HS-27A (cell line): ENCODE data around the gene DCAF7.

Experiments
- DNase-seq: peaks from one replicate; pipeline ENCODE4 v3.0.0-alpha.2; 2012; ENCODE audit warnings: low read depth, missing footprints

The DCAF7 gene

DNA sequence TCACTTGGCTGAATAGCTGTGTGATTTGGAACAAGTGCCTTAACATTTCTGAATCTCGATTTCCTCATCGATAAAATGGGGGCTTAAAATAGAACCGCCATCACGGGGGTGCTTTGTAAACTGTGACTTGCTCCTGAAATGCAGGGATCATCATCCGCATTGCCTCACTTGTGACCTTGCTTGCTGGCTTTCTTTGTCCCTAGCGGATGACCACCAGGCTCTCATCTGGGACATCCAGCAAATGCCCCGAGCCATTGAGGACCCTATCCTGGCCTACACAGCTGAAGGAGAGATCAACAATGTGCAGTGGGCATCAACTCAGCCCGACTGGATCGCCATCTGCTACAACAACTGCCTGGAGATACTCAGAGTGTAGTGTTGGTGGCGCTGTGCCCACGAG lies 38.5 kb downstream of the DCAF7 start:
- no peak for DNase-seq

DNA sequence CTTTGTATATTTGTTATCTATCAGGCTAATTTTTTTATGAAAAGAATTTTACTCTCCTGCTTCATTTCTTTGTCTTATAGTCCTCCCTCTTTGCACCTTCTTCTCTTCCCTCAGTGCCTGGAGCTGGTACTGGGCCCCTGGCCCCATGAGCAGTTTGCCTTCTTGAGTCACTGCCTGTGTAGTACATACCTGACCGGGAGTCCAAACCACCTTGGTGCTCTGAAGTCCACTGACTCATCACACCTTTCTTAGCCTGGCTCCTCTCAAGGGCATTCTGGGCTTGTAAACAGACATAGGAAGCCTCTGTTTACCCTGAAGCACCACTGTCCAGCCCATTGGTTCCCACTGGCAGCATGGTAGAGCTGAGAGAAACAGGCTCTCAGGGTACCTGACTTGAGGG lies 39.4 kb downstream of the DCAF7 start:
- no peak for DNase-seq

DNA sequence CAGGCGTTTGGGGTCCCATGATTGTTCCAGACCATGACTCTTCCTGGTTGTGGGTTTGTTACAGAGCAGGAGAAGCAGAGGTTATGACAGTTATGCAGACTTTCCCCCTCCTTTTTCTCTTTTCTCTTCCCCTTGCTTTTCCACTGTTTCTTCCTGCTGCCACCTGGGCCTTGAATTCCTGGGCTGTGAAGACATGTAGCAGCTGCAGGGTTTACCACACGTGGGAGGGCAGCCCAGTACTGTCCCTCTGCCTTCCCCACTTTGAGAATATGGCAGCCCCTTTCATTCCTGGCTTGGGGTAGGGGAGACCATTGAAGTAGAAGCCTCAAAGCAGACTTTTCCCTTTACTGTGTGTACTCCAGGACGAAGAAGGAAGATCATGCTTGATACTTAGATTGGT lies 42.5 kb downstream of the DCAF7 start:
- no peak for DNase-seq

DNA sequence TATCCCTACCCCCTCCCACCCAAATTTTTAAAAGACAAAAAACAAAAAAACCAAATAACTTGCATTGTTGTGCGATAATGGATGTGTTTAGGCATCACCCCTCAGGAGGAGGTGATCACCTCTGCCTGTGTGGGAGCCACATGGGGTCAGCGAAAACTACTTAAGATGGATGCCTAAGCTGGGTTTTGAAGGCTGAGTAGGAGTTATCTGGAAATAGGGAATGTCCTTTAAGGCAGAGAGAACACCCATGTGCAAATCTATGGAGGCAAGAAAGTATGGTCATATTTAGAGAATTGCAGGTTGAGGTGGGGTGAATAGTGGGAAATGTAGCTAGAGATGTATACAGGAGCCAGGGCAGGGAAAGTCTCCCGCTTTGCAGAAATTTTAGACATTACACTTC lies 44.9 kb downstream of the DCAF7 start:
- DNase-seq = no peak

DNA sequence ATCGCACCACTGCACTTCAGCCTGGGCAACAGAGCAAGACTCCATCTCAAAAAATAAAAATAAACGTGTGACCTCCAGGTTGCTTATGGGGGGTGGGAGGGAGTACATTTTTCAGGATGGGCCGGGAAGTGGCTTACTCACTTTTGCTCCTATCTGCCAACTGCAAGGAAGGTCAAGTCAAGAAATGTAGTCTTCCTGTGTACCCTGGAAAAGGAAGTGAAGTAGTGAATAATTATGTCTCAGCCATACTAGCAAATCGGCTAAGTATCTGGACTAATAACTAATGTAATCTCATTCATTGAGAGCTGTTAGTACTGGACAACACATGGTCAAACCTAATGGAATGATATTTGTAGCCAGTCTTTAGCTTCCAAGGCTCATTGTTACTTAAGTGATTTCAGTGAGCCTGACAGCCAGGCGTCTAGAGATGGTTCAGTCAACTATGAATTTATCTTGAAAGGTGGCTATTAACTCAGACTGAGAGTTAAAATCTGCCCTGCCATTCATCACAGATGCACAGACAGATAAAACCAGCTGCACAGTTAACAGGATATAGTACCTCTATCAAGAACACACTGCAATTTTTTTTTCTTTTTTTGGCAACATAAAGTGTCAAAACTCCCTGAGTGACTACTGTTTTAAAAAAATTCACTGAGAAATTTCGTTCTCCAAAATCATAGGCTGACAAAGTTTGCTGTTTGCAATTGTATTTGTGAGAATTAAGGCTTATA lies 46.7 kb downstream of the DCAF7 start:
- DNase-seq = no peak

DNA sequence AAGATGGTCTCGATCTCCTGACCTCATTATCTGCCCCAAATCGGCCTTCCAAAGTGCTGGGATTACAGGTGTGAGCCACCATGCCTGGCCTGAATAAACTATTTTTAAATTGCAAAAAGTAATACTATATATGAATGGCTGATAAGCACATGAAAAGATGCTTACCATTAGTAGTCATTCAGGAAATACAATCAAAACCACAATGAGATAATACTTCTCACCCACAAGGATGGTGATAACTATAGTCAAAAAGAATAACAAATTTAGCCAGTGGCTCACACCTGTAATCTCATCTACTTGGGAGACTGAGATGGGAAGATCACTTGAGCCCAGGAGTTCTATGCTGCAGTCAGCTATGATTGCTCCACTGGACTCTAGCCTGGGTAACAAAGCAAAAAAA lies 48.0 kb downstream of the DCAF7 start:
- DNase-seq = no peak

DNA sequence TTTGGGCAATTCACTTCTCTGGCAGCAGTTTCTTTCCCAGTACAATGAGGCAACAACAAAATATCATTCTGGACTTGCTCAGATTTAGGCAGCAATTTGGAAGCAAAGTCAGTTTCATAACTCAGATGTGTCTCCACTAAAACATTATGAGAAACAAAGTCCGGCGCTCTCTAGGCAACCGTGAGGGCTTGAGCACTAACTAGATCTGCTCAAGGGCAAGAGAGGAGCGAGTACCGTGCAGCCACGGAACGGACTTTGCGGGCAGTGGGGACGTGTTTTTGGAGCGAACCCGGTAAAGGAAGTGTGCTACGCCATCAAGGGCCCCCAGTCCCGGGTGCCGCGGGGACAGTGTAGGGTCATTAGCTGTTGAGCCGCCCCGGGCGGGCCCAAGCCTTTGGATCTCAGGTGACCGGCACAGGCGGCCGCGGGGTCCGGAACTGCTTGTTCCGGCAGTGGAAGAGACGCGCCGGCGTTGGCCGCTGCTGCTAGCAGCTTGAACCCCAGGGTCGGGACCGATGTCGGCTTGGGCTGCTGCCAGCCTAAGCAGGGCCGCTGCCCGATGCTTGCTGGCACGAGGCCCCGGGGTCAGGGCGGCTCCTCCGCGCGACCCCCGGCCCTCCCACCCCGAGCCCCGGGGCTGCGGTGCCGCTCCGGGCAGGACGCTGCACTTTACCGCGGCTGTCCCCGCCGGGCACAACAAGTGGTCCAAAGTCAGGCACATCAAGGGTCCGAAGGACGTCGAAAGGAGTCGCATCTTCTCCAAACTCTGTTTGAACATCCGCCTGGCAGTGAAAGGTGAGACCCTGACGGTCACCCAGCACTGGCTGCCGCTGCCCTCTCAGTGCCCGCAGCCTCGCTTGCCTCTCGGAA lies 50.5 kb downstream of the DCAF7 start, which contains the start of gene TACO1:
TSS of gene TACO1 (plus strand) at position 327 of the 870 bp plus-strand sequence. CDS start at position 516, 189 bp downstream.
- DNase-seq = peak; percentile 43

DNA sequence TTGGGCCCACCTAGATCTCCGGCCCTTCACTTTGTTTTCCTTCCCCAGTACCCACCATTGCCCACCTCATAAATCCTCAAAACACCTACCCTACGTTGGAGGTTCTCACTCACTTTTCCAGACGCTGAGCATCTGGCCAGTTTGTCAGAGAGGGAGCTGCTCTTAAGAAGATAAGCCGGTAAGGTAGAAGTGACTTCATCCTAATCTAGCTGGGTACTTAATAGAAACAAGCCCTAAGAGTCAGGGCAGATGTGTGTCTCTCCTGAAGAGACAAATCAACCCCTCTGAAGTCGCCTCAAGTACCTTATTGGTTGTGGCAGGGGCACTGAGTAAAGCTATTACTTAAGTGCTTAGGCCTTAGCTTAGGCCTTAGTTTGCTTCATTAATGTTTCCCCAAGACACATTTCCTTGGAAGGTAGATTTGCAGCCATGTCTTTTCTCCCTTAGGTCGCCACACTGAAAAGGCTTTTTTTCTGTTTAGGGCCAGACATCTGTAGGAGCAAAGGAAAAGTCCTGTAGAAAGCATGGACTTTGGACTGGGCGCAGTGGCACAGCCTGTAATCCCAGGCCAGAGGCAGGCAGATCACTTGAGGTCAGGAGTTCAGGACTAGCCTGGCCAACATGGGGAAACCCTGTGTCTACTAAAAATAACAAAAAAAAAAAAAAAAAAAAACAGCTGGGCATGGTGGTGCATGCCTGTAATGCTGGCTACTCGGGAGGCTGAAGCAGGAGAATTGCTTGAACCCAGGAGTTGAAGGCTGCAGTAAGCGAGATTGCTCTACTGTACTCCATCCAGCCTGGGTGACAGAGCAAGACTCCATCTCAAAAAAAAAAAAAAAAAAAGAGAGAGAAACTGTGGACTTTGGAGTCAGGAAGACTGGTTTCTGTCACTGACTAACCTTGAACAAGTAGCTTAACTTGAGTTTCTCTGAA lies 51.4 kb downstream of the DCAF7 start:
- no peak for DNase-seq

DNA sequence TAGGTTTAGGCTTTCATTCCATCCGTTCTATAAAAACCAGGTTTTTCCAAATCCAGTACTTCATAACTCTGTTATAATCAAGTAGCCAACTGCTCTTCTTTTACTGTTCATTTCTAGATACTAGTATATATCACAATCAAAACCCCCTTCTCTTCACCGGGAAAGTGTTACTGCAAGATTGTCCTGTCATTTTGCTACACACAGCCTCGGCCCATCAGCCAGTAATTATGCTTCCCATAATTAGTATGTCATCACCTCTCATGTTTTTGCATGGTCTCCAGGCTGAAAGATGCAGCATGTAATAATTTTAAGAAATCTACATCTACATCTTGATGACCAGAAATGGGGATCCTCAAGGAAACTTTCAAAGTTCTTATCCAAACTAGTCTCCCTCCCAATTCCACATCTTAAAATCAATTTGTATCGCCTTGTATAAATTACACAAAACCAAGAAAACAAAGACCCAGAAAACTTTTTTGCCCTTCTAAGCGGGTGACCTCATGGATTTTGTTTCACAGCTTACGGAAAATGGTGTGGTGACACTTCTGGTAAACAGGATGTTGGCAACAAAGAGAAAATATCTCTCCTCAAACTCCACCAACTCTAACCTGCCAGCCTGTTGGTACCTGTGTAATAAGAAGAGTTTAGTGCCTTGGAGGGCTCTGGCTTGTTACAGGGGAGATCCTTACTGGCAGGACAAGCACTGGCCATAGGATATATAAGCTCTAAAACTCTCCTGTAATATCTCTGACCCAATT lies 59.7 kb downstream of the DCAF7 start:
- DNase-seq = no peak

DNA sequence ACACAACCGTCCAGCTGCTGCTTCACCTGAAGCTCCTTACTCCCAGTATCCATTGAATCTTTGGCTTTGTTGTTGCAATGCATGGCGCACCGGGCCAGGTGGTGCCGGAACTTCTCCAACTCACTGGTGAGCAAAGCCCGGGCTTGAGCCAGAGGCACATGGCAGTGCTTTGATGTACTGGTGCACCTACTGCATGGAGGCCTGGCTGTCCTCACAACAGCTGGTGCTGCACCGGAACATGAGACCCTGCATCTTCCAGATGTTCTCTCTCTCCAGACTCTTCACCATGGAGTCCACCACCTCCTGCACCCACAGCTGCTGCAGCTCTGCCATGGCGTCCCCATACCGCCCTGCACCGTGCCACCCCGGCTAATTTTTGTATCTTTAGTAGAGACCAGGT lies 60.6 kb downstream of the DCAF7 start:
- DNase-seq = no peak

DNA sequence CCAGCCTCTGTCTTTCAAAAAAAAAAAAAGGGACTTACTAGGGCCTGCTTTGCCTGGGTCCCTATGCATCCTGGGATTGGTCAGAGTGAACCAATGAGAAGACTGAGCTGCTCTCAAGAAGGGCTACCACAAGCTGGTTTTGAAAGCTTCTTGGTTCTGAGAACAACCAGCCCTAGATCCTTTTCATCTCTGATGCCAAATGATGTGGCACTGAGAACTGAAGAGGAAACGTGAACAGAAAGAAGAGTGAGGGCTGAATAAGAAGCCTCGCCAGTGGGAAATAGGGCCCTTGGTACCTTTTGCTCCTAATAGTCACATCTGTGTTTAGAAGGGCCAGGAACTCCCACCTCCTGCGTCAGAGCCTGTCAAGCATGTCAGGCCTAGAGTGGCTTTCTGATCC lies 61.1 kb downstream of the DCAF7 start:
- no peak for DNase-seq

DNA sequence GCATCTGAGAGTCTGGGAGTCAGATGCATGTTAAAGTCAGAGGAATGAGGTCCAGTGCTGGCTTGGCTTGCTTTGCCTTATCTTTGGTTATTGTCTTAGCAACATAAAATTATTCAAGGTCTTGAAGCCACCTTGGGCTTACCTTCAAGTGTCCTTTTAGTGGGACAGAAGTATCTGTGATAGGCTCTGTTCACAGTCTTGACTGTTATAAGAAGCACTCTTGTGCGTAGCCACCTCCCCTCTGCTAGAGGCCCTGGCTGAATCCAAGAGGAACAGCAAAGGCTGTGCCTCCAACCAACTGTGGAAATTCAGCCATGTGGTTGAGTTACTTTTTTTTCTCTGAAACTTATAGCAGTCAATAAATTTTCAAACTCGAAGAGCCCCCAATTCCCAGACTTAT lies 63.4 kb downstream of the DCAF7 start:
- DNase-seq = no peak

DNA sequence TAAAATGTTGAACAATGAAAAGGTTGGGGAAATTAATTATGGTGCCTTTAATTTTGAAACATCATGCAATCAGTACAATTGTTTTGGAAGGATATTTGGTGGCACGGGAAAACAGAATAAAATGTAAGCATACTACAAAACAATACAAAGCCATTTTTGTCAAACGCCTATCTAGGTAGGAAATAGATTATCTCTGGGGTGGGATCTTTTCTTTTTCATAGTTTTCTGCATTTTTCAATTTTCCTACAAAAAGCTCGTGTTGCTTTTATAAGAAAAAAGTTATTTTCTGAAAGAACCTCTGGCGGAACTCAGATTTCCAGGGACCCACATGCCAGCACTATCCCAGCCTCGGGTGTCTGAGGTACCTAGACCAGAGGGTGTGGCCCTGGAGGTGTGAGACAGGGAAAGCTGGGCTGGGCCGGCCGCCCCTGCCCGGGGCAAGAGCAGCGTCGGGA lies 71.0 kb downstream of the DCAF7 start:
- no peak for DNase-seq

DNA sequence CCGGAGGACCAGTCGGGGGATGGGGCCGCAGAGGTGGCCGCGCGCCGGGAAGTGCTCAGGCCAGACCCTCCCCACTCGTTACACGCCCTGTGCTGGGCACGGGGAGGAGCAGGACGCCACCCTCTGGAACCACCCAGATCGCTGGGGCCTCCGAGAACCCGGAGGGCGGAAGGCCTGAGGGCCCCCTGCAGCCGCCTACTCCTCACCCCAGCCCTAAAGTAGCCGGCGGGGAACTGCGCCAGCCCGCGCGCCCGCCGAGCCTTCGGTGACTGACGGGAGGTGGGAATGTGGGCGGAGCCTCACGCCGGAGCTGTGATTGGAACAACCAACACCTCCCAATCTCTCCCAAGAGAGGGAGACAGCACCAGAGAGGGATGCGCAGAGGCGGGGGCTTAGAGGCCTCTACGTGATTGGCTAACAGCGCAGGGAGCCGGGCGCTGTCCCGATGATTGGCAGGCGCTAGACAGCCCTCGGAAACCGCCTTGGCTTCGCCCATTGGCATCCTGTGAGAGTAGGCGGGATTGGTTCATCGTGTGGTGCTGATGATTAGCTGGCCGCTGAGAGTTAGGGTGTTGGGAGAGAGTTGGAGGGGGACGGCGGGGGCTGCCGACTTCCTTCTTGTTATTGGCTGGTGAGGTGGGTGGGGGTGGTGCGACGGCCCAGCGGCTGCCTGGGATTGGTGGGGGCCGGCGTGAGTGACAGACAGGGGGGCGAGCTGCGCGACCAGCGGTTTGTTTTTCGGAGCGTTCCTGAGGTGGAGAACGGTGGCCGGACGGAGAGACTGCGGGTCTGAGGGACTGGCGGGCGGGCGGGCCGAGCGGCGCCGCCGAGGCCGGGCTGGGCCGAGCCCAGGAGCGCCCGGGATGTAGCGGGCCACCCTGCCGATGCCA lies 71.7 kb downstream of the DCAF7 start, which contains the start of gene MAP3K3:
TSS of gene MAP3K3 (plus strand) at position 734 of the 890 bp plus-strand sequence. CDS start 343 bp downstream, outside the sequence.
- peak; percentile 90 for DNase-seq

DNA sequence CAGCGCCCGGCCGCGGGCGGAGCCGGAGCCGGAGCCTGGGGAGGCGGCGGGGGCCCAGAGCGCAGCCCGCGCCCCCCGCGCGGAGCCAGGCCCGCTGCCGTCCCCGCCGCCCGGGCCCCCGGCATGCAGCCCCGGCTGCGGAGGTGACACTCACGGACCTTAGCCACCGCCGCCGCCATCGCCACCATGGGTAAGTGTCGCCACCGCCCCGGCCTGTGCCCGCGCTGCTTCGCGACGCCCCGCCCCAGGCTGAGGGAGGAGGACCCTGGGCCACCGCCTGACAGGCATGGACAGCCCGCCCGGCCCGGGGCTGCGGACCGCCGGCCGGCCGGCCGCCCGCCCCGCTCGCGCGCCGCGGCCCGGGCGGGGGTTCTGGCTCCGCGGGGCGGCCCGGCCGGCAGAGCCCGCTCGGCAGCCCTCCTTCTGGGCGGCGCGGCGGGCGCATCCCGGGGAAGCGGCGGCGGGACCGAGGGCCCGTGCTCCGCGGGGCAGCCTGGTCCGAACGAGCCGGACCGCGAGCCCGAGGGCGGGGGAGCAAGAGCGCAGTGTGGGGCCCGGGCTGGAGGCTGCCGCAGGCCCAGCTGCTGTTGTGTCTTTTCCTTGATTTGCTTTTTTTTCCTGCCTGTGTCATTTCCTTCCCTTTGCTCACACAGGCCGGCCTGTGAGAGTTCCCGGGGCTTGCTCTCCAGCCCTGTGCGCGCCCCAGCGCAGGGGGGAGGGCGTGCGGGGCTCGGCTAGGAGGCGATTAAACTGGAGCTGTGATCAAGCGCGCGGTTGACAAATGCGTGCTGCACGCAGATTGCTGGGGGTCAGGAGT lies 72.5 kb downstream of the DCAF7 start:
- no peak for DNase-seq

DNA sequence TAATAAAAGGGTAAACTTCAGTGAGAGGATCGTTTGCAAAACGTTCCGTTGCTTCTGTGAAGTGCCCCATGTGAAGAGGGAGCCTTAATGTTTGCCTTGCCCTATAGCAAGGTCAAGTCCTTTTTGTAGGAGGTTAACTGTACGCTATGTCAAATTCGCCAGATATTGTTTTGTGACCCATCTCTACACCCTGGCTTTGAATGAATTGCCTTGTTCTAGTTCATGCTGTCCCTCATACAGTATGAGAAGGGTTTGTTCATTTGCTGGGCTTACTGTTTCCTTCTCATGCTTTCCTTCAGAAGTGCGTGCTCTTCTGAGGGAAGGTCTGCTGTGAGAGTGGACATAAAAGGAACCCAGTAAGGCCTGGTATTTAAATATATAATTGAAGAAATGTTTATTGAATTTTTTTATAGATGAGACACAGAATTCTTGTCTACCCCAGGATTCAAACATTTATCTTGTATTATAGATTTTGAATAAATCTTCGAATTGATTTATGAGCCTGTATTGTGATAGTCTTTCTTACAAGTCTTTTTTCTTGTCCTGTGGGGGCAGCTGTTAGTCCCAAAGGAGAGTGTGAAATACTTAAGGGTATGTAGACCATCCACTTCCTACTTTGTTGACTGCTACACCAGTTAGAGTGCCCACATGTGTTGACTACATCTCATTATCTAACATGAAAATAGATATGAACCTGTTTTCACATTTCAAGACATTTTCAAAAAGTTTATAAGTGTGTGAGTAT lies 73.7 kb downstream of the DCAF7 start:
- DNase-seq = no peak

DNA sequence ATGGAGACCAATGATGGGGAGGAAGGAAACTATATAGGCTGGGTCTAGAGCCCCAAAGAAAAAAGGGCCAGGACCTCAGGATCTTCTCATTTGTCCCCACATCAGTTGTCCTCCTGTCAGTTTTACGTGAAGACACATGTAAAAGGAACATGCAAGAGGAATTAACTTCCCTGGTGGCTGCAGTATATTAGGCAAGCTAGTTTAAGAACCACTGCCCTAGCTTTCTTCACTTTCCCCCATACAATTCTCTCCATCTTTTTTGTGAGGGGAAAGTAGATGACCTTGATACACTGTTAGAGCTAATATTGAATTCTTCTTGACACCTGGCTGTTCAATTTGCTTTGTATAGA lies 74.2 kb downstream of the DCAF7 start:
- no peak for DNase-seq

DNA sequence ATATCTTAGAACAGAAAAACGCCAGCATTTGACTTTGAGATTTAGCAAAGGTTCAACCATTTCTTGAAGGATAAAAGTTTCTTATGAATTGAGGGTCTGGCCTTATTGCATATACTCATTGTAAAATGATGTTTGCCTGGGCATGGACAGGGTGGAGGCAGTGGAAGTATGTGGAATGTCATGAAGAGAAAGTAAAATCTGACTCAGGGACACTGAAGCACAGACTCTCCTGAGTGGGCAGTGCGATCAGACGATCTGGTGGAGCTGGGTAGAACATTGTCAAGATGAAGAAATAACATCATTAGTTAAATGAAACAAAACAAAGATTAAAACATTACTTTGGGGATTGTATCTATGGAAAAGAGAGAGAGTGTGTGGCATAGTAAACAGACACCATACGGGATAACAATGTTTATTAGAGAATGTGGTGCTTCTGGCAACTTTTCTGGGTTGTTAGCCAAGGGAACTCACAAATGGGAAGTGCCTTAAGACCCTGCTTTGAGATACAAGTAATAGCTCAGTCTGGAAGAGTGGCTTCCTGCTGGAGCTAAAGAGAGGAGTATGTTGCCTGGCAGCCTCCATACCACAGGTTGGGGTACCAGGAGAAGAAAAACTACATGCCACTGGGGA lies 76.4 kb downstream of the DCAF7 start:
- no peak for DNase-seq
